KMS-11 (cell line): ENCODE data around the gene CIB4.

Source experiments
- H2AFZ ChIP-seq: fragments of 200-600 bp; sonication (generic); 2 replicates; pipeline ENCODE4 v1.6.1; 2016; ENCODE audit warnings: antibody characterized with exemption, mixed run types, low read depth
- H3K27ac ChIP-seq: fragments of 200-600 bp; sonication (generic); 2 replicates; pipeline ENCODE4 v1.6.1; 2016; ENCODE audit warnings: mild to moderate bottlenecking, mixed run types
- H3K27me3 ChIP-seq: fragments of 200-600 bp; sonication (generic); 2 replicates; pipeline ENCODE4 v1.6.1; 2017; ENCODE audit warnings: mild to moderate bottlenecking, low read depth, mixed run types, moderate library complexity; ENCODE audit not compliant: insufficient read depth
- H3K36me3 ChIP-seq: fragments of 200-600 bp; sonication (generic); 2 replicates; pipeline ENCODE4 v1.6.1; 2017; ENCODE audit warnings: mild to moderate bottlenecking, mixed run types; ENCODE audit not compliant: insufficient read depth
- H3K4me1 ChIP-seq: fragments of 200-600 bp; sonication (generic); 2 replicates; pipeline ENCODE4 v1.6.1; 2016; ENCODE audit warnings: mild to moderate bottlenecking, low read depth, mixed run types; ENCODE audit not compliant: poor library complexity, severe bottlenecking
- H3K4me2 ChIP-seq: fragments of 200-600 bp; sonication (generic); 2 replicates; pipeline ENCODE4 v1.7.0; 2016; ENCODE audit warnings: mild to moderate bottlenecking, mixed run types
- H3K4me3 ChIP-seq: fragments of 200-600 bp; sonication (generic); IDR thresholded peaks from 2 replicates; pipeline ENCODE4 v1.6.1; 2017; ENCODE audit warnings: low read depth, low read length, mixed read lengths; ENCODE audit not compliant: insufficient read depth
- H3K79me2 ChIP-seq: fragments of 200-600 bp; sonication (generic); 2 replicates; pipeline ENCODE4 v1.6.1; 2016; ENCODE audit warnings: low read depth, mixed run types; ENCODE audit not compliant: insufficient read depth
- H3K9ac ChIP-seq: fragments of 200-600 bp; sonication (generic); 2 replicates; pipeline ENCODE4 v1.6.1; 2016; ENCODE audit warnings: mild to moderate bottlenecking, mixed run types
- H4K20me1 ChIP-seq: fragments of 200-600 bp; sonication (generic); 2 replicates; pipeline ENCODE4 v1.6.1; 2016; ENCODE audit warnings: mild to moderate bottlenecking, mixed run types; ENCODE audit not compliant: insufficient read depth
- TF ChIP-seq, protein P1 (sequence below): fragments of 200-600 bp; sonication (generic); conservative IDR thresholded peaks from 2 replicates; pipeline ENCODE4 v1.6.1; 2017; ENCODE audit warnings: low read depth, mild to moderate bottlenecking, antibody characterized with exemption, low read length, moderate library complexity, mixed read lengths

CIB4 gene

GRCh38 chr2:26559044-26559405 lies 82.1 kb downstream of the CIB4 start:
- H3K27me3 ChIP-seq: peaks cover 83% of the 10 kb centered on the region
- no peaks in the 10 kb centered on the region for H3K4me1 ChIP-seq
- no peak overlapping the region for H3K27ac ChIP-seq
- H3K36me3 ChIP-seq: no peaks in the 10 kb centered on the region
- no peaks in the 10 kb centered on the region for H4K20me1 ChIP-seq
- no peak overlapping the region for H2AFZ ChIP-seq
- H3K4me3 ChIP-seq: no peak overlapping the region
- no peak overlapping the region for H3K4me2 ChIP-seq
- TF ChIP-seq, protein P1, sequence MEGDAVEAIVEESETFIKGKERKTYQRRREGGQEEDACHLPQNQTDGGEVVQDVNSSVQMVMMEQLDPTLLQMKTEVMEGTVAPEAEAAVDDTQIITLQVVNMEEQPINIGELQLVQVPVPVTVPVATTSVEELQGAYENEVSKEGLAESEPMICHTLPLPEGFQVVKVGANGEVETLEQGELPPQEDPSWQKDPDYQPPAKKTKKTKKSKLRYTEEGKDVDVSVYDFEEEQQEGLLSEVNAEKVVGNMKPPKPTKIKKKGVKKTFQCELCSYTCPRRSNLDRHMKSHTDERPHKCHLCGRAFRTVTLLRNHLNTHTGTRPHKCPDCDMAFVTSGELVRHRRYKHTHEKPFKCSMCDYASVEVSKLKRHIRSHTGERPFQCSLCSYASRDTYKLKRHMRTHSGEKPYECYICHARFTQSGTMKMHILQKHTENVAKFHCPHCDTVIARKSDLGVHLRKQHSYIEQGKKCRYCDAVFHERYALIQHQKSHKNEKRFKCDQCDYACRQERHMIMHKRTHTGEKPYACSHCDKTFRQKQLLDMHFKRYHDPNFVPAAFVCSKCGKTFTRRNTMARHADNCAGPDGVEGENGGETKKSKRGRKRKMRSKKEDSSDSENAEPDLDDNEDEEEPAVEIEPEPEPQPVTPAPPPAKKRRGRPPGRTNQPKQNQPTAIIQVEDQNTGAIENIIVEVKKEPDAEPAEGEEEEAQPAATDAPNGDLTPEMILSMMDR: no peak
- H3K9ac ChIP-seq: no peak overlapping the region
- H3K79me2 ChIP-seq: no peaks in the 10 kb centered on the region

GRCh38 chr2:26558271-26559043 lies 82.7 kb downstream of the CIB4 start:
- peaks cover 81% of the 10 kb centered on the region for H3K27me3 ChIP-seq
- TF ChIP-seq, protein P1: no peak
- no peak overlapping the region for H3K4me3 ChIP-seq
- H3K4me2 ChIP-seq: no peak overlapping the region
- H3K79me2 ChIP-seq: no peaks in the 10 kb centered on the region
- H4K20me1 ChIP-seq: no peaks in the 10 kb centered on the region
- H3K4me1 ChIP-seq: no peaks in the 10 kb centered on the region
- H3K27ac ChIP-seq: no peak overlapping the region
- H3K9ac ChIP-seq: no peak overlapping the region
- no peak overlapping the region for H2AFZ ChIP-seq
- H3K36me3 ChIP-seq: no peaks in the 10 kb centered on the region

GRCh38 chr2:26557244-26557925 lies 83.8 kb downstream of the CIB4 start:
- no peak overlapping the region for H2AFZ ChIP-seq
- no peak overlapping the region for H3K27ac ChIP-seq
- no peak overlapping the region for H3K4me2 ChIP-seq
- H3K4me3 ChIP-seq: no peak overlapping the region
- no peak overlapping the region for H3K9ac ChIP-seq
- TF ChIP-seq, protein P1: no peak
- no peaks in the 10 kb centered on the region for H3K36me3 ChIP-seq
- no peaks in the 10 kb centered on the region for H4K20me1 ChIP-seq
- H3K4me1 ChIP-seq: no peaks in the 10 kb centered on the region
- H3K27me3 ChIP-seq: peaks cover 77% of the 10 kb centered on the region
- H3K79me2 ChIP-seq: no peaks in the 10 kb centered on the region

GRCh38 chr2:26556309-26557243 lies 84.6 kb downstream of the CIB4 start:
- Histone ChIP-seq H3K27me3 (peaks cover 77% of the 10 kb centered on the region), H3K4me1 (no peaks in the 10 kb centered on the region), H3K9ac (no peak overlapping the region), H2AFZ (no peak overlapping the region), H3K27ac (no peak overlapping the region), H3K79me2 (no peaks in the 10 kb centered on the region), H3K4me3 (no peak overlapping the region), H3K36me3 (no peaks in the 10 kb centered on the region), H4K20me1 (no peaks in the 10 kb centered on the region), H3K4me2 (no peak overlapping the region)
- TF ChIP-seq, protein P1: no peak
